ENCODE data around the gene RPL13.

The RPL13 gene

GRCh38 chr16:89605186-89605970 lies 44.9 kb downstream of the RPL13 start:
- no peaks in the 10 kb centered on the region for H3K27me3 Mint-ChIP-seq
- no peak overlapping the region for H3K4me3 Mint-ChIP-seq
- H3K27ac Mint-ChIP-seq: no peak overlapping the region
- ATAC-seq (no peak), DNase-seq (no peak)
- H3K4me1 Mint-ChIP-seq: peaks cover 16% of the 10 kb centered on the region
- no peaks in the 10 kb centered on the region for H3K9me3 Mint-ChIP-seq

- ATAC-seq (no peak), DNase-seq (no peak)
- Mint-ChIP-seq H3K27ac (no peak overlapping the region), H3K9me3 (no peaks in the 10 kb centered on the region), H3K4me3 (no peak overlapping the region), H3K4me1 (peaks cover 16% of the 10 kb centered on the region), H3K27me3 (no peaks in the 10 kb centered on the region)
Measured at GRCh38 chr16:89606006-89606405, 45.5 kb downstream of the RPL13 start.

DNA sequence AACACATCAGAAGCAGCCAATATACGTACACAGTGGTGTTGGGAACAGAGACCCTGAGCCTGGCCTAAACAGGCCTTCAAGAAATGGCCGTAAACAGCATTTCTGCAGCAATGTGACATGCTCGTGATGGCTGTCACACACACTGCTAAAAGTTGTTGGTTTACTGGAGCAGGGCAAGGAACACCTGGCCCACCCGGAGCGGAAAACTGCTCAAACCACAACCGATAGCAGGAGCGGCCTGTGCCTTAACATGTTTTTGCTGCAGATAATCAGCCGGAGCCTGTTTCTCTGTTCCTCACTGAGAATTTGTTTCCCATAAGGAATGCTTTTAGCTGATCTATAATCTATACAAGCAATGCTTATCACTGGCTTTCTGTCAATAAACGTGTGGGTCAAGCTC lies 47.0 kb downstream of the RPL13 start:
- H3K27me3 Mint-ChIP-seq: no peaks in the 10 kb centered on the region
- H3K4me1 Mint-ChIP-seq: peaks cover 8% of the 10 kb centered on the region
- H3K27ac Mint-ChIP-seq: peak overlapping the region in 1 of 2 donors; percentile 65
- H3K4me3 Mint-ChIP-seq: no peak overlapping the region
- H3K9me3 Mint-ChIP-seq: no peaks in the 10 kb centered on the region
- ATAC-seq (no peak), DNase-seq (no peak)

GRCh38 chr16:89607937-89608740 lies 47.7 kb downstream of the RPL13 start:
- Mint-ChIP-seq H3K27me3 (no peaks in the 10 kb centered on the region), H3K4me1 (peaks cover 2% of the 10 kb centered on the region), H3K4me3 (no peak overlapping the region), H3K9me3 (no peaks in the 10 kb centered on the region), H3K27ac (peak overlapping the region in 1 of 2 donors; percentile 65)
- ATAC-seq: no peak
- no peak for DNase-seq

GRCh38 chr16:89610108-89610453 lies 49.6 kb downstream of the RPL13 start:
- ATAC-seq (no peak), DNase-seq (no peak)
- H3K4me3 Mint-ChIP-seq: no peak overlapping the region
- no peaks in the 10 kb centered on the region for H3K4me1 Mint-ChIP-seq
- H3K27me3 Mint-ChIP-seq: no peaks in the 10 kb centered on the region
- H3K9me3 Mint-ChIP-seq: no peaks in the 10 kb centered on the region
- no peak overlapping the region for H3K27ac Mint-ChIP-seq

DNA sequence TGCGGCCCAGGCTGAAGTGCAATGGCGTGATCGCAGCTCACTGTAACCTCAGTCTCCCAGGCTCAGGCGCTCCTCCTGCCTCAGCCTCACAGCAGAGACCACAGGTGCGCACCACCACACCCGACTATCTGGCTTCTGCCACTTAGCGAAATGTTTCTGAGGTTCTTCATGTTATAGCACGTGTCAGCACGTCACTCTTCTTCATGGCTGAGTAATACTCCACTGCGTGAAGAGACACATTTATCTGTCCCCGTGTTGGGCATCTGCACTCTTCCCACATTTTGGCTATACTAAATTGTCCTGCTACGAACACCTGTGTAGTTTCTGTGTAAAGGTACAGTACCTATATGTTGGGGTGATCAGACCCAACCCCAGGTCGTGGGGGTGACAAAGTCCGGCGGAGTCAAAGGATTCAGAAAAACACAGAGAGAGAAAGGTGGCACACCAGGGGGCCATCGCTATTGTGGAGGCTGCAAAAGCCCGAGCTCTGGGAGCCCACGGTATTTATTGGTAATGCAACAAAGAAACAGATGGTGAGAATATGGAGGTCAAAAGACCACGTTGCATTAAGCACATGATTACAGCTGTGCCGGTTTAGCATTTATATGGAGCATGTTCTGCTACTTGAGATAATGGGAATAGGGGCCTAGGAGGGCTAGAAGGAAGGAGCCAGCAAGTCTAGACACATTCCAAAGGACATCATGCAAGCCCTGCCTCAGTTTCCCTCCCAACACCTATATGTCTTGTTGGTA lies 52.1 kb downstream of the RPL13 start:
- Mint-ChIP-seq H3K27me3 (no peaks in the 10 kb centered on the region), H3K9me3 (peaks cover 8% of the 10 kb centered on the region in 2 donors), H3K27ac (no peak overlapping the region), H3K4me1 (peaks cover 15% of the 10 kb centered on the region), H3K4me3 (no peak overlapping the region)
- ATAC-seq (no peak), DNase-seq (no peak)

DNA sequence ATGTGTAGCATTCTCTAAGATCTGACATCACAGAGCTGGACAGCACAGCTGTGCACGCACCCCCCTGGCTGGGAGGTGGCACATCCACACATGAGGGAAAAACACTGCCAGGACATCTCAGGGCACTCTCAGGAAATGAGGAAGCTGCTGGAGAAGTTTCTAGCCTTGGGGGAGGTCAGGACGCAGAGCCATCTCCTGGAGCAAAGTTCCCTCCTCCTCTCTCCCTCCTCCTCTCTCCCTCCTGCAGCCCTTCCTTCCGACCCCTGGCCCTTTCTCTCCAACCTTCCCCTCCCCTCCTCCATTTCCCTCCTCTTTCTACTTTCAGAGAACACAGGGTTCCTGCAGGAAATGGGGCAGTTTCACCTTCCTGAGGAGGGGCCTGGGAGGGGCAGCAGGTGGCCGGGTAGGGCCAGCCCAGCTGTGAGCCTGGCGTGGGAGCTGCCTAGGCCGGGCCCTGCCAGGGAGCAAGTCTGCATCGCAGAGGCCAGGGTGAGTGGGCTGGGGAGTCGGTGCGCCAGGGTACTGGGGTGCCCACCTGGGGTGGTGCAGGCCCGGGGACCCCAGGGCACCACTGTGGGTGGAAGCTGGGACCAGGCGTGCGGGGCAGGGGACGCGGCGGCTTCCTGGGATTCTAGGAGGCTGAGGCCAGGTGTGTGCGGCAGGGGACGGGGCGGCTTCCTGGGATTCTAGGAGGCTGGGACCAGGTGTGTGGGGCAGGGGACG lies 52.9 kb downstream of the RPL13 start, which contains the start of gene DPEP1:
TSS of gene DPEP1 (plus strand) at position 412 of the 723 bp plus-strand sequence. CDS start 16,769 bp downstream, outside the sequence.
- DNase-seq (no peak), ATAC-seq (peak; percentile 57)
- Mint-ChIP-seq H3K4me3 (no peak within 1 kb of the TSS), H3K27me3 (no peaks in the 10 kb centered on the region), H3K27ac (no peak within 1 kb of the TSS), H3K9me3 (peaks cover 8% of the 10 kb centered on the region in 2 donors), H3K4me1 (peaks cover 15% of the 10 kb centered on the region)

DNA sequence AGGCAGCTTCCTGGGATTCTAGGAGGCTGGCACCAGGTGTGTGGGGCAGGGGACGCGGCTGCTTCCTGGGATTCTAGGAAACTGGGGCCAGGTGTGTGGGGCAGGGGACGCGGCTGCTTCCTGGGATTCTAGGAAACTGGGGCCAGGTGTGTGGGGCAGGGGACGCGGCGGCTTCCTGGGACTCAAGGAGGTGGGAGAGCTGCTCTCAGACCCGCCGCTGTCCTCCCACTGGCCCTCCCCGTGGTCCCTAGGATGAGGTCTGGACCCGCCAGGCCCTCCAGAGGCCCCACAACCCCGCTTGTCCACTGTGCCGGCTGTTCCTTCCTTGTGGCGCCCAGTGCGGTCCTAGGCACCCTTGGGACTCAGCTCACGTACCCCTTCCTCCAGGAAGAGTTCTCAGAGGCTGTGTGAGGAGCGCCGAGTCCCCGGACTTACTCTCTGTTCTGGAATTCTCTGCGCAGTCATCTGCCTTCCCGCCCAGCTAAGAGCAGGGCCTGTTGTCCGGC lies 53.5 kb downstream of the RPL13 start:
- peaks cover 15% of the 10 kb centered on the region for H3K4me1 Mint-ChIP-seq
- ATAC-seq (no peak), DNase-seq (no peak)
- H3K27me3 Mint-ChIP-seq: no peaks in the 10 kb centered on the region
- no peak overlapping the region for H3K4me3 Mint-ChIP-seq
- peaks cover 8% of the 10 kb centered on the region in 2 donors for H3K9me3 Mint-ChIP-seq
- H3K27ac Mint-ChIP-seq: no peak overlapping the region

Data from stimulated activated naive CD8-positive, alpha-beta T cell treated with anti-CD3 and anti-CD28 coated beads, Interleukin-15, amount 100 ng/mL, for 72 hours (primary cell).